ENCODE data around the gene ZMYM1. TPM values are rescaled to one million over a fixed set of nuclear protein-coding genes. Genes with fewer than 3 reads are reported as not detected.

Gene ZMYM1
- total RNA-seq (2021; fragmentation: NEBNext Ultra II Directional; extraction: Animal tissue kit (Norgen Biotek cat#: 25700)), result 10 to 100 TPM; 14.5 to 20.2 (median 18.2) TPM
- long read RNA-seq, full-length matches to known transcripts, result 3 of 9 reads
- long read RNA-seq, partial matches to known transcripts, result 4 of 9 reads
- long read RNA-seq, other reads (novel, unspliced or antisense), result 2 of 9 reads

DNA sequence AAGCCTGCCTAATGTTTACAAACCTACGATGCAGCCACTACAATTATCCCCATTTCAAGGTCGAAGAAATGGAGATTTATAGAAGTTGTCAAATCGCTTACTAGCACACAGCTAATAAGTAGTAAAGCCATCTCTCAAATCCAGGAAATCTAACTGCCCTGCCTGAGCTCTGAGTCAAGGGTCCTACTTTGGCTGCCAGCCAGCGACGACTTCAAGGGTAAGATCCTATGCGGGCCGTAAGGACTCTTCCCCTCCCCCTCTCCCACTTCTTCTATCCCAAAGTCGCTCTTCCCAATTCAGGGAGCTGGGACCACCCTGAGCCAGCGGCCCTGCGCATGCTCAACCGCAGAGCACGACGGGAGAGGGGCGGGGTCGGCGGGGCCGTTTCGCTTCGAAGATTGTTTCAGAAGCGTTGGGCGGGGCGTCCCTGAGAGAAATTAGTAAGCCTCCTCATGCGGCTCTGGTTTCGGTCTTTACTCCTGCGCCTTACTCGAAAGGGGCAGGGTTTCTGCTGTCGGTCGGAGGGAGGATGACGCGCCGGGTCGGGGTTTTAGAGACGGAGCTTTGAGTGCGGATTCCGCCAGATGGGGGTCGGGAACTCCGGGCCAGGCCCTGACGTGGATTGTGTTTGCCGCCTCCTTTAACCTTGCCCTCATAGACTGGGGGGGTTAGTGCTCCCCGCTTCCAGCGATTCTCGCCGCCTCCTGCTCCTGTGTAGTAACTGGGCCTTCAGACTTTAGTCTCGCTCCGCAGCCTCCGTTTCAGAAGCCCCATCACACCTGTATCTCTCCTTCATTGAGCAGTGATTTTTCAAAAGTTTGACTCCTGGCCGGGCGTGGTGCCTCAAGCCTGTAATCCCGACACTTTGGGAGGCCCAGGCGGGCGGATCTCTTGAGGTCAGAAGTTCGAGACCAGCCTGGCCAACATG, at the start of gene ZMYM1:
Gene ZMYM1, plus strand, starts transcription at position 383 of the 928 bp plus-strand sequence. CDS start 14,603 bp downstream, outside the sequence.
- H3K4me1 Mint-ChIP-seq (ENCODE audit: low read depth), result peaks cover 47% of the 10 kb centered on the region
- DNase-seq, result peak; percentile 70
- peak within 1 kb of the TSS; percentile 99 for H3K4me3 Mint-ChIP-seq
- H3K27me3 Mint-ChIP-seq (ENCODE audit: insufficient read depth), result no peaks in the 10 kb centered on the region
- peaks cover 4% of the 10 kb centered on the region; the same call in 1 of the 2 replicates for H3K9me3 Mint-ChIP-seq
- TF ChIP-seq, protein P1, sequence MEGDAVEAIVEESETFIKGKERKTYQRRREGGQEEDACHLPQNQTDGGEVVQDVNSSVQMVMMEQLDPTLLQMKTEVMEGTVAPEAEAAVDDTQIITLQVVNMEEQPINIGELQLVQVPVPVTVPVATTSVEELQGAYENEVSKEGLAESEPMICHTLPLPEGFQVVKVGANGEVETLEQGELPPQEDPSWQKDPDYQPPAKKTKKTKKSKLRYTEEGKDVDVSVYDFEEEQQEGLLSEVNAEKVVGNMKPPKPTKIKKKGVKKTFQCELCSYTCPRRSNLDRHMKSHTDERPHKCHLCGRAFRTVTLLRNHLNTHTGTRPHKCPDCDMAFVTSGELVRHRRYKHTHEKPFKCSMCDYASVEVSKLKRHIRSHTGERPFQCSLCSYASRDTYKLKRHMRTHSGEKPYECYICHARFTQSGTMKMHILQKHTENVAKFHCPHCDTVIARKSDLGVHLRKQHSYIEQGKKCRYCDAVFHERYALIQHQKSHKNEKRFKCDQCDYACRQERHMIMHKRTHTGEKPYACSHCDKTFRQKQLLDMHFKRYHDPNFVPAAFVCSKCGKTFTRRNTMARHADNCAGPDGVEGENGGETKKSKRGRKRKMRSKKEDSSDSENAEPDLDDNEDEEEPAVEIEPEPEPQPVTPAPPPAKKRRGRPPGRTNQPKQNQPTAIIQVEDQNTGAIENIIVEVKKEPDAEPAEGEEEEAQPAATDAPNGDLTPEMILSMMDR (IDR thresholded peaks at IDR 0.05), result no peak
- H3K27ac Mint-ChIP-seq, result peak within 1 kb of the TSS; percentile 99
- peaks cover 15% of the 10 kb centered on the region for H3K36me3 Mint-ChIP-seq (ENCODE audit: low read depth)

DNA sequence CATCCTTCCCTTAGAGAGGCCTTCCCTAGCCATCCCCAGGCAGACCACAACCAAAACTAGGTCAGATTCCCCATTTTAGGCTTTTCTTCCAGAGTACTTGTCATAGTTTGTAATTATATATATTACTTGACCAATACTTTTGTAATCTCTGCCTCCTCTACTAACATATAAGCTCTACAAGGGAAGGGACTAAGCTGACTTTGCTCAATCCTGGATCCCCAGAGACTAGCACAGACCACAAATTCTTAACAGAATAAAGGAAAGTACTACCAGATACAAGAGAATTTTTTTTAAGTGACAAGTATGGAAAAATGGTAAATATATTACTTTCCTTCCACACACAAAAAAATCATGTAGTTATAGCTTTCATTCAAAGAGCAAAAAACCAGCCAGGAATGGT, 49.4 kb upstream of the ZMYM1 start:
- peak overlapping the region; percentile 97 for H3K27ac Mint-ChIP-seq

DNA sequence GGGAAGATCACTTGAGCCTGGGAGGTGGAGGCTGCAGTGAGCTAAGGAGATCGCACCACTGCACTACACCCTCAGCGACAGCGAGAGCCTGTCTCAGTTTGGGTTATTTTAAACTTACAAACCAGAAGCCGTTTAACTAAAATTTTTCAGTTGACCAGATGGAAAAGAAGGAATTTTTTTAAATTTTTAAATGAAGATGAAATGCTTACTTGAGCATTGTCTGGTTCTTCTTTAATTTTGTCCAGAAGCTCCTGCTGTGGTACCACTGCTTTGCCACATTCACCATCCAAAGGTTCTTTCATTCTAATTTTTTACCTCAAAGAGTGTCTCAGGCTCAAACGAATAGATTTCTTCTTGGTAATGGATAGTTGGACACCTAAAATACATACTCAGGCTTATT, 48.8 kb upstream of the ZMYM1 start:
- TF ChIP-seq, protein P1 (IDR thresholded peaks at IDR 0.05), result no peak
- H3K9me3 Mint-ChIP-seq, result peaks cover 13% of the 10 kb centered on the region
- no peak for DNase-seq
- H3K27me3 Mint-ChIP-seq (ENCODE audit: insufficient read depth), result no peaks in the 10 kb centered on the region
- H3K4me1 Mint-ChIP-seq (ENCODE audit: low read depth), result peaks cover 31% of the 10 kb centered on the region
- H3K4me3 Mint-ChIP-seq, result peak overlapping the region; percentile 95
- H3K27ac Mint-ChIP-seq, result peak overlapping the region; percentile 97
- peaks cover 35% of the 10 kb centered on the region for H3K36me3 Mint-ChIP-seq (ENCODE audit: low read depth)

More for the DNA sequence above, 49.4 kb upstream of the ZMYM1 start:
- Mint-ChIP-seq H3K4me1 (ENCODE audit: low read depth) (peaks cover 31% of the 10 kb centered on the region), H3K36me3 (ENCODE audit: low read depth) (peaks cover 35% of the 10 kb centered on the region), H3K4me3 (peak overlapping the region; percentile 95), H3K9me3 (peaks cover 13% of the 10 kb centered on the region), H3K27me3 (ENCODE audit: insufficient read depth) (no peaks in the 10 kb centered on the region)
- DNase-seq, result no peak
- TF ChIP-seq, protein P1 (IDR thresholded peaks at IDR 0.05), result no peak

DNA sequence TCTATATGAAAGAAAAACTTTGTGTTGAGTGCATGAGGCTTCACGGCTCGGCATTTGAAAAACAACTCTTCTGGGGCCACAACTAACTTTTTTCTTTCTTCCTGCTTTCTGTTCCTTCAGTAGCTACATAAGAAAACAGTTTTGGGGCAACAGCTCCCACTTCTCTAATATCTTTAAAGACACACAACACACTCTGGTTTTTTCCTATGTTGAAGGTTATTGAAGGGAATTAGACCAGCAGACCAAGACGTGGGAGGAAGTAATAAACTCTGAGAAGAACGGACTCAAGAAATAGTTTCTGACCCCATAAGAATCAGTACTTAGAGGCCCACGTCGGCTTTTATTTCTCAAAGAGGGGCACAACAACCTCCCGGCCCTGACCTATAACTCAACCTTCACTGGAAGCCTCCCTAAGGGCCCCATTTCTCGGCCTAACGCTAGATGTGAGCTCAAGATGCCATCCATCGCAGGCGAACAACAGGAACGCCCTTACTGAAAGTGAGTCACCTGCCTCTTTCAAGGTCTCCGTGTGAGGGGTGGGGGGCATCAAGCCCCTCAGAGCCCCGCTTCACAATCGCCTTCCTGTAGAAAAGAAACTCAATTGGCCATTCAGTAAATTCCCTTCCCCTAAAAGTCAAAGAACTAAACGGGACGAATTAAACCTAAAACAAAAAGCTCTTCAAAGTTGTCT, 48.3 kb upstream of the ZMYM1 start:
- peak; percentile 7 for DNase-seq
- Mint-ChIP-seq H3K4me1 (ENCODE audit: low read depth) (peaks cover 25% of the 10 kb centered on the region), H3K27me3 (ENCODE audit: insufficient read depth) (no peaks in the 10 kb centered on the region), H3K27ac (peak overlapping the region; percentile 97), H3K36me3 (ENCODE audit: low read depth) (peaks cover 35% of the 10 kb centered on the region), H3K9me3 (peaks cover 13% of the 10 kb centered on the region), H3K4me3 (peak overlapping the region; percentile 95)
- TF ChIP-seq, protein P1 (IDR thresholded peaks at IDR 0.05), result no peak

DNA sequence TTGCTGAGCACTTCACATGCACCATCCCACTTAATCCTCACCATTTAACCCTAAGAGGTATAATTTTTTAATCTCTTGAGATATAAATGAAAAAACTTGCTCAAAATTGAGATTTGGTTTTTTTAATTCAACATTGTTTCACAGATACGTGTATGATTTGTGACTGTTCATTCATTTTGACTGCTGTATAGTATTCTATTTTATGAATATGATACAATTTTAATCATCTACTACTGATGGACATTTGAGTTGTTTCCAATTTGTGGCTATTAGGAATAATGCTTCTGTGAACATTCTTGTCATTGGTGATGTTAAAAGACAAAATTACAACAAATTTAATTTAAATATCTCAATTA, 46.8 kb upstream of the ZMYM1 start:
- Mint-ChIP-seq H3K27me3 (ENCODE audit: insufficient read depth) (no peaks in the 10 kb centered on the region; the same call in 1 of the 2 replicates), H3K27ac (no peak overlapping the region), H3K4me3 (peak overlapping the region; percentile 95), H3K9me3 (peaks cover 13% of the 10 kb centered on the region), H3K4me1 (ENCODE audit: low read depth) (peaks cover 23% of the 10 kb centered on the region), H3K36me3 (ENCODE audit: low read depth) (peaks cover 26% of the 10 kb centered on the region)
- no peak for DNase-seq
- TF ChIP-seq, protein P1 (IDR thresholded peaks at IDR 0.05), result no peak
